HG03442 (cell line): Measurements from ENCODE around the gene FER.
"Not testable (repeated sequence)": the region's sequence is repeated elsewhere in the genome, so short reads cannot be mapped to it uniquely, and the experiment has no call there.

Experiments
- ATAC-seq: cut with Tn5 transposase; IDR thresholded peaks from one replicate; pipeline ENCODE4 v1.9.1; 2021; ENCODE audit warnings: mild to moderate bottlenecking, moderate library complexity; ENCODE audit not compliant: unreplicated experiment

FER gene

GRCh38 chr5:108743846-108744245 is 3.9 kb upstream of the FER start:
- no peak for ATAC-seq

- ATAC-seq = no peak
Observed at GRCh38 chr5:108747111-108747773, 455 bp upstream of the FER start.

GRCh38 chr5:108748401-108749127 is 867 bp downstream of the FER start:
- peak; percentile 96 for ATAC-seq

GRCh38 chr5:108749128-108749861 is 1.6 kb downstream of the FER start:
- peak; percentile 28 for ATAC-seq

- ATAC-seq = no peak
Observed at GRCh38 chr5:108753331-108753730, 5.6 kb downstream of the FER start.

- no peak for ATAC-seq
Observed at GRCh38 chr5:108753877-108754276, 6.2 kb downstream of the FER start.

GRCh38 chr5:108760512-108760911 is 12.8 kb downstream of the FER start:
- no peak for ATAC-seq

- no peak for ATAC-seq
Observed at GRCh38 chr5:108762660-108763059, 15.0 kb downstream of the FER start.

GRCh38 chr5:108763222-108763916 is 15.7 kb downstream of the FER start:
- ATAC-seq = no peak

GRCh38 chr5:108765647-108766046 is 17.9 kb downstream of the FER start:
- ATAC-seq = no peak

GRCh38 chr5:108766916-108767315 is 19.2 kb downstream of the FER start:
- ATAC-seq = not testable (repeated sequence)

- ATAC-seq = peak; percentile 57
Observed at GRCh38 chr5:108769352-108769751, 21.7 kb downstream of the FER start.

GRCh38 chr5:108772626-108773025 is 24.9 kb downstream of the FER start:
- ATAC-seq = no peak

GRCh38 chr5:108773330-108773729 is 25.6 kb downstream of the FER start:
- no peak for ATAC-seq

GRCh38 chr5:108774079-108774478 is 26.4 kb downstream of the FER start:
- not testable (repeated sequence) for ATAC-seq

- ATAC-seq = not testable (repeated sequence)
Observed at GRCh38 chr5:108777582-108777981, 29.9 kb downstream of the FER start.

- ATAC-seq = not testable (repeated sequence)
Observed at GRCh38 chr5:108784577-108784976, 36.9 kb downstream of the FER start.

- ATAC-seq = no peak
Observed at GRCh38 chr5:108786806-108787483, 39.2 kb downstream of the FER start.

GRCh38 chr5:108788142-108788541 is 40.4 kb downstream of the FER start:
- no peak for ATAC-seq

- no peak for ATAC-seq
Observed at GRCh38 chr5:108793207-108793606, 45.5 kb downstream of the FER start.

- ATAC-seq = not testable (repeated sequence)
Observed at GRCh38 chr5:108794349-108794748, 46.7 kb downstream of the FER start.
